GM21529 (cell line): ENCODE measurements around the gene RNF6.
"Not testable (repeated sequence)": the region's sequence is repeated elsewhere in the genome, so short reads cannot be mapped to it uniquely, and the experiment has no call there.

ENCODE experiments used
- ATAC-seq: cut with Tn5 transposase; IDR thresholded peaks from one replicate; pipeline ENCODE4 v1.9.1; 2021; ENCODE audit not compliant: unreplicated experiment

The RNF6 gene

GRCh38 chr13:26221721-26222519 is at the start of gene RNF6:
RNF6 (minus strand) TSS chr13:26222314; CDS start chr13:26219649, 2,665 bp downstream.
- peak; percentile 98 for ATAC-seq

- no peak for ATAC-seq
Observed at GRCh38 chr13:26270707-26271106, 48.6 kb upstream of the RNF6 start.

- no peak for ATAC-seq
Observed at GRCh38 chr13:26266311-26266710, 44.2 kb upstream of the RNF6 start.

GRCh38 chr13:26262156-26262555 is 40.0 kb upstream of the RNF6 start:
- ATAC-seq, result no peak

GRCh38 chr13:26259634-26260033 is 37.5 kb upstream of the RNF6 start:
- no peak for ATAC-seq

GRCh38 chr13:26257049-26257448 is 34.9 kb upstream of the RNF6 start:
- ATAC-seq, result no peak

GRCh38 chr13:26255691-26256277 is 33.7 kb upstream of the RNF6 start:
- ATAC-seq, result no peak

GRCh38 chr13:26255115-26255514 is 33.0 kb upstream of the RNF6 start:
- ATAC-seq, result no peak

GRCh38 chr13:26254583-26255111 is 32.5 kb upstream of the RNF6 start:
- peak; percentile 37 for ATAC-seq

GRCh38 chr13:26253787-26254582 is 31.9 kb upstream of the RNF6 start, which contains the start of gene CDK8:
CDK8 (plus strand) TSS chr13:26254129; CDS start chr13:26254642, 513 bp downstream.
- ATAC-seq, result peak; percentile 84

- no peak for ATAC-seq
Observed at GRCh38 chr13:26253262-26253786, 31.2 kb upstream of the RNF6 start.

GRCh38 chr13:26252006-26252405 is 29.9 kb upstream of the RNF6 start:
- not testable (repeated sequence) for ATAC-seq

- no peak for ATAC-seq
Observed at GRCh38 chr13:26249551-26249950, 27.4 kb upstream of the RNF6 start.

- ATAC-seq, result no peak
Observed at GRCh38 chr13:26247608-26248007, 25.5 kb upstream of the RNF6 start.

GRCh38 chr13:26247011-26247410 is 24.9 kb upstream of the RNF6 start:
- ATAC-seq, result no peak

- no peak for ATAC-seq
Observed at GRCh38 chr13:26246154-26246553, 24.0 kb upstream of the RNF6 start.

- ATAC-seq, result no peak
Observed at GRCh38 chr13:26236296-26236695, 14.2 kb upstream of the RNF6 start.

- no peak for ATAC-seq
Observed at GRCh38 chr13:26230703-26231102, 8.6 kb upstream of the RNF6 start.

GRCh38 chr13:26229080-26229615 is 7.0 kb upstream of the RNF6 start:
- ATAC-seq, result no peak

GRCh38 chr13:26228096-26228495 is 6.0 kb upstream of the RNF6 start:
- no peak for ATAC-seq
